ENCODE results near the gene BID.

DNA sequence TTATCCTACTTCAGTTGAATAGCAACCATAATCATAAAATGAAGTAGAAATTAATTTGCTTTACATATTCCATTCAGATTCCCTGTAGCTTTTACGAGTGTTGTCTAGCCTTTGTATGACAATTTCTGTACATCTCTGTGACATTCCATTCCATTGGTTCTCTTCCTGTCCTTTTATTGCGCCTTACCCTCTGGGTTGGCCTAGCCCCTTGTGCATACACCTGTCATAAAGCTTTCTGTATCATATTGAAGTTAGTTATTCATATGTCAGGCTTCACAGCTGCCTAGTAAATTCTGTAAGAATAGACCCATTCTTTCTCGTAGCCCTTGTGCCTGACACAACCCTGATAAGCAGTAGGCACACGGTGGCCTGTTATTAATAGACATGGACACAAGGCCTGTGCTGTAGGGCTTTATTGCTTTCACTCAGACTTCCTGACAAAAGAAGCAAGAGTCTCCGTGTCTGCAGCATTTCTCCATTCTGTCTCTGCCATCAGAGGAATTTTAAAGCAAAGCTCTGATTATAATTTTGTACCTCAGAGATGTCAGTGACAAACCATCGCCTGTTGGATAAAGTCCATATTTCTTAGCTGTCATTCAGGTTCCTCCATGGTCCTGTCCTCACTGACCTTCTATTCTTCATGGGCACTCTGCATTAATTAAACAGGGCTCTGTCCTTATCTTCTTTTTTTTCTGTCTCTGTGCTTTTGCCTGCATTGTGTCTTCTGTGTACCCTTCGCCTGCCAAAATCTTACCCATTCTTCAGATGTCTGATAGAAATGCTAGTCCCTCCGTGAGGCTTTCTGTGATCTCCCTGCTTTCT lies 49.4 kb downstream of the BID start:
- TF ChIP-seq, protein P1, sequence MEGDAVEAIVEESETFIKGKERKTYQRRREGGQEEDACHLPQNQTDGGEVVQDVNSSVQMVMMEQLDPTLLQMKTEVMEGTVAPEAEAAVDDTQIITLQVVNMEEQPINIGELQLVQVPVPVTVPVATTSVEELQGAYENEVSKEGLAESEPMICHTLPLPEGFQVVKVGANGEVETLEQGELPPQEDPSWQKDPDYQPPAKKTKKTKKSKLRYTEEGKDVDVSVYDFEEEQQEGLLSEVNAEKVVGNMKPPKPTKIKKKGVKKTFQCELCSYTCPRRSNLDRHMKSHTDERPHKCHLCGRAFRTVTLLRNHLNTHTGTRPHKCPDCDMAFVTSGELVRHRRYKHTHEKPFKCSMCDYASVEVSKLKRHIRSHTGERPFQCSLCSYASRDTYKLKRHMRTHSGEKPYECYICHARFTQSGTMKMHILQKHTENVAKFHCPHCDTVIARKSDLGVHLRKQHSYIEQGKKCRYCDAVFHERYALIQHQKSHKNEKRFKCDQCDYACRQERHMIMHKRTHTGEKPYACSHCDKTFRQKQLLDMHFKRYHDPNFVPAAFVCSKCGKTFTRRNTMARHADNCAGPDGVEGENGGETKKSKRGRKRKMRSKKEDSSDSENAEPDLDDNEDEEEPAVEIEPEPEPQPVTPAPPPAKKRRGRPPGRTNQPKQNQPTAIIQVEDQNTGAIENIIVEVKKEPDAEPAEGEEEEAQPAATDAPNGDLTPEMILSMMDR (IDR thresholded peaks at IDR 0.05 in 2 of 3, conservative IDR thresholded peaks at IDR 0.05 in 1 of 3; ENCODE audit: control insufficient read depth in 2 of 3, extremely low read depth in 1 of 3, insufficient read depth in 1 of 3, low read depth in 3 of 3, low read length in 3 of 3): no peak
- no peak for TF ChIP-seq TARDBP (IDR thresholded peaks at IDR 0.05; ENCODE audit: borderline replicate concordance)
- no peak for TF ChIP-seq TAF1 (IDR thresholded peaks at IDR 0.05; ENCODE audit: borderline replicate concordance, low read depth, low read length)
- TF ChIP-seq POLR2A (IDR thresholded peaks at IDR 0.05; ENCODE audit: low read depth, low read length): no peak
- no peak for TF ChIP-seq POLR2AphosphoS5 (IDR thresholded peaks at IDR 0.05; ENCODE audit: low read length)
- no peak for TF ChIP-seq ELK1 (IDR thresholded peaks at IDR 0.05; ENCODE audit: low read depth, low read length)
- no peak for TF ChIP-seq EP300 (IDR thresholded peaks at IDR 0.05; ENCODE audit: borderline replicate concordance in 1 of 2, control insufficient read depth in 1 of 2, low read depth in 2 of 2, low read length in 2 of 2)
- TF ChIP-seq, protein P2, sequence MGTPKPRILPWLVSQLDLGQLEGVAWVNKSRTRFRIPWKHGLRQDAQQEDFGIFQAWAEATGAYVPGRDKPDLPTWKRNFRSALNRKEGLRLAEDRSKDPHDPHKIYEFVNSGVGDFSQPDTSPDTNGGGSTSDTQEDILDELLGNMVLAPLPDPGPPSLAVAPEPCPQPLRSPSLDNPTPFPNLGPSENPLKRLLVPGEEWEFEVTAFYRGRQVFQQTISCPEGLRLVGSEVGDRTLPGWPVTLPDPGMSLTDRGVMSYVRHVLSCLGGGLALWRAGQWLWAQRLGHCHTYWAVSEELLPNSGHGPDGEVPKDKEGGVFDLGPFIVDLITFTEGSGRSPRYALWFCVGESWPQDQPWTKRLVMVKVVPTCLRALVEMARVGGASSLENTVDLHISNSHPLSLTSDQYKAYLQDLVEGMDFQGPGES (IDR thresholded peaks at IDR 0.05): no peak
- TF ChIP-seq, protein P3, sequence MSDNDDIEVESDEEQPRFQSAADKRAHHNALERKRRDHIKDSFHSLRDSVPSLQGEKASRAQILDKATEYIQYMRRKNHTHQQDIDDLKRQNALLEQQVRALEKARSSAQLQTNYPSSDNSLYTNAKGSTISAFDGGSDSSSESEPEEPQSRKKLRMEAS (IDR thresholded peaks at IDR 0.05; ENCODE audit: low read depth, low read length): no peak

Measured in GM12878 (cell line).